ENCODE data around the gene SSH3. TPM values are rescaled to one million over a fixed set of nuclear protein-coding genes. Genes with fewer than 3 reads are reported as not detected.

Gene SSH3
- 17.8 and 26.7 TPM in 2 replicates for total RNA-seq

GRCh38 chr11:67303132-67303834 is at the start of gene SSH3:
Gene SSH3, plus strand, starts transcription at chr11:67303530. Its CDS starts 96 bp downstream, at chr11:67303626.

GRCh38 chr11:67266449-67267187 is 36.7 kb upstream of the SSH3 start, which contains the start of gene GRK2:
Gene GRK2, plus strand, starts transcription at chr11:67266473. Its CDS starts 227 bp downstream, at chr11:67266700.

GRCh38 chr11:67289226-67289650 is 14.1 kb upstream of the SSH3 start, which contains the start of gene ANKRD13D:
Gene ANKRD13D, plus strand, starts transcription at chr11:67289303. Its CDS starts 158 bp downstream, at chr11:67289461.

GRCh38 chr11:67353317-67354074 is 50.2 kb downstream of the SSH3 start, which contains the start of gene POLD4:
Gene POLD4, minus strand, starts transcription at chr11:67353546. Its CDS starts 147 bp downstream, at chr11:67353399.

Other genes with a start within 250 kb of the SSH3 start
- gene RHOD, start 246.7 kb upstream of the SSH3 start, total RNA-seq: 3.4 and 19.4 TPM in 2 replicates
- gene KDM2A, start 184.3 kb upstream of the SSH3 start, total RNA-seq: 26.0 and 35.9 TPM in 2 replicates
- 38.7 and 39.6 TPM in 2 replicates for gene GRK2, start 37.1 kb upstream of the SSH3 start, total RNA-seq
- gene ANKRD13D, start 14.2 kb upstream of the SSH3 start, total RNA-seq: 20.9 and 27.4 TPM in 2 replicates
- gene POLD4, start 50.0 kb downstream of the SSH3 start, total RNA-seq: 73.8 and 239 TPM in 2 replicates
- 10.0 and 10.4 TPM in 2 replicates for gene CLCF1, start 70.1 kb downstream of the SSH3 start, total RNA-seq
- gene RAD9A, start 88.5 kb downstream of the SSH3 start, total RNA-seq: 8.4 and 10.8 TPM in 2 replicates
- 141 and 253 TPM in 2 replicates for gene PPP1CA, start 98.3 kb downstream of the SSH3 start, total RNA-seq
- not detected in 2 replicates for gene TBC1D10C, start 100.6 kb downstream of the SSH3 start, total RNA-seq
- gene CARNS1, start 112.1 kb downstream of the SSH3 start, total RNA-seq: 0.88 TPM in 1 of 2 replicates, not detected in the other
- 49.5 and 61.2 TPM in 2 replicates for gene RPS6KB2, start 125.0 kb downstream of the SSH3 start, total RNA-seq
- gene PTPRCAP, start 134.2 kb downstream of the SSH3 start, total RNA-seq: 1.9 TPM in 1 of 2 replicates, not detected in the other
- 86.8 and 95.6 TPM in 2 replicates for gene CORO1B, start 139.9 kb downstream of the SSH3 start, total RNA-seq
- gene GPR152, start 149.2 kb downstream of the SSH3 start, total RNA-seq: not detected in 2 replicates
- gene CABP4, start 151.8 kb downstream of the SSH3 start, total RNA-seq: not detected in 2 replicates
- 46.4 and 55.7 TPM in 2 replicates for gene TMEM134, start 165.7 kb downstream of the SSH3 start, total RNA-seq
- gene AIP, start 179.5 kb downstream of the SSH3 start, total RNA-seq: 70.7 and 120 TPM in 2 replicates
- gene PITPNM1, start 201.8 kb downstream of the SSH3 start, total RNA-seq: 32.7 and 33.9 TPM in 2 replicates
- gene CDK2AP2, start 204.6 kb downstream of the SSH3 start, total RNA-seq: 36.5 and 68.4 TPM in 2 replicates
- gene CABP2, start 219.9 kb downstream of the SSH3 start, total RNA-seq: not detected in 2 replicates